Body of pancreas (tissue), 4 donors: ENCODE measurements around the gene IFRD2. TPM values are rescaled to one million over a fixed set of nuclear protein-coding genes. Genes with fewer than 3 reads are reported as not detected.

ENCODE experiments used
- ATAC-seq: fragments of 150-250 bp; one replicate; pipeline ENCODE4 v1.9.1; 2016
- DNase-seq, 4 donors: peaks; one replicate each; pipeline ENCODE4 v3.0.0-alpha.2; 2019
- H3K27ac ChIP-seq, 4 donors: fragments of 200-600 bp; sonication (generic); 1 replicate in 3 of 4; 2 replicates in 1 of 4; pipeline versions ENCODE4 v1.5.1 to v1.6.1; 2016 to 2019; ENCODE audit warnings: mild to moderate bottlenecking in 1 of 4, mixed read lengths in 1 of 4, moderate library complexity in 1 of 4
- H3K27me3 ChIP-seq, 2 donors: fragments of 200-600 bp; sonication (generic); one replicate each; pipeline ENCODE4 v1.6.0; 2016; ENCODE audit warnings: mild to moderate bottlenecking in 1 of 2
- H3K36me3 ChIP-seq, 2 donors: fragments of 200-600 bp; sonication (generic); replicated peaks in 1 of 2; 2 replicates each; pipeline ENCODE4 v1.5.1; 2016; ENCODE audit warnings: low read depth in 2 of 2; ENCODE audit not compliant: insufficient read depth in 1 of 2
- H3K4me1 ChIP-seq: fragments of 200-600 bp; sonication (generic); one replicate; pipeline ENCODE4 v1.6.0; 2016
- H3K4me3 ChIP-seq, 2 donors: fragments of 200-600 bp; sonication (generic); 1 replicate in 1 of 2; 2 replicates in 1 of 2; pipeline ENCODE4 v1.5.1; 2016 to 2019
- H3K9me3 ChIP-seq, 3 donors: fragments of 200-600 bp; sonication (generic); 1 replicate in 2 of 3; 2 replicates in 1 of 3; pipeline ENCODE4 v1.5.1; 2016
- CTCF ChIP-seq, 7 experiments: fragments of 450-650 bp in 4 of 7; fragments of 200-600 bp in 3 of 7; sonication (generic) in 3 of 7; IDR thresholded peaks; one replicate each; pipeline ENCODE4 v1.5.1; 2016 to 2019; ENCODE audit warnings: antibody characterized with exemption in 7 of 7
- POLR2A ChIP-seq, 3 donors: fragments of 450-650 bp; IDR thresholded peaks; one replicate each; pipeline ENCODE4 v1.6.1; 2016; ENCODE audit warnings: antibody characterized with exemption in 3 of 3, mild to moderate bottlenecking in 2 of 3
- WGBS, 2 donors: methylation state at CpG; one replicate each; pipeline ENCODE4 v1.1.5; 2017; 5-methylcytosine and 5-hydroxymethylcytosine counted together
- intact Hi-C: fragments of 100-400 bp; cut with DNase I; formaldehyde crosslinking; loops from one replicate; pipeline ENCODE4 v1.15.1; 2023
- total RNA-seq, 2 donors: library from RNA; depleted of rRNA; stranded (reverse); fragments of >200 nt; gene quantifications; one replicate each; pipeline ENCODE4 v1.1.0, GENCODE V29; 2016

The IFRD2 gene
- total RNA-seq, 2 donors from 2014 or later, result 75.8 to 103 TPM

- 72 to 79% methylated on average over 22 to 27 of the region's 29 CpGs for WGBS, 2 donors
- intact Hi-C loops, result no loop called here
- DNase-seq (no peak), ATAC-seq (no peak)
- Histone ChIP-seq H3K4me1 (peaks cover 59% of the 10 kb centered on the region), H3K36me3 (peaks cover 0 to 5% of the 10 kb centered on the region in 2 donors), H3K27ac (peak overlapping the region; percentile 88 to 98 (median 96)), H3K27me3 (no peaks in the 10 kb centered on the region), H3K9me3 (no peaks in the 10 kb centered on the region), H3K4me3 (peak overlapping the region in 1 of 2 donors; percentile 62)
- TF ChIP-seq CTCF (IDR thresholded peaks at IDR 0.05), result no peak
- TF ChIP-seq POLR2A (IDR thresholded peaks at IDR 0.05), result no peak
These were observed 27.8 kb upstream of the IFRD2 start for GRCh38 chr3:50319894-50320625.

GRCh38 chr3:50319181-50319893 is 27.1 kb upstream of the IFRD2 start:
- WGBS, 2 donors, result 84 to 92% methylated on average over 14 to 16 of the region's 16 CpGs
- Histone ChIP-seq H3K4me3 (no peak overlapping the region), H3K36me3 (peaks cover 0 to 5% of the 10 kb centered on the region in 2 donors), H3K4me1 (peaks cover 53% of the 10 kb centered on the region), H3K27ac (no peak overlapping the region), H3K9me3 (no peaks in the 10 kb centered on the region), H3K27me3 (no peaks in the 10 kb centered on the region)
- DNase-seq (no peak), ATAC-seq (no peak)
- intact Hi-C loops, result no loop called here
- TF ChIP-seq CTCF (IDR thresholded peaks at IDR 0.05), result no peak
- no peak for TF ChIP-seq POLR2A (IDR thresholded peaks at IDR 0.05)

- peaks cover 0 to 5% of the 10 kb centered on the region in 2 donors for H3K36me3 ChIP-seq
- no peak overlapping the region for H3K27ac ChIP-seq
These were observed 26.4 kb upstream of the IFRD2 start for GRCh38 chr3:50318615-50319014.

GRCh38 chr3:50318163-50318562 is 25.9 kb upstream of the IFRD2 start:
- H3K36me3 ChIP-seq, result peaks cover 0 to 5% of the 10 kb centered on the region in 2 donors
- intact Hi-C loops, result no loop called here
- DNase-seq (no peak), ATAC-seq (no peak)
- WGBS, 2 donors, result 85 to 100% methylated on average over 1 to 11 of the region's 11 CpGs
- no peaks in the 10 kb centered on the region for H3K9me3 ChIP-seq
- no peak for TF ChIP-seq CTCF (IDR thresholded peaks at IDR 0.05)
- H3K27ac ChIP-seq, result peak overlapping the region in 1 of 4 donors; percentile 12
- H3K4me3 ChIP-seq, result no peak overlapping the region
- H3K4me1 ChIP-seq, result peaks cover 50% of the 10 kb centered on the region
- H3K27me3 ChIP-seq, result no peaks in the 10 kb centered on the region

More at GRCh38 chr3:50318615-50319014, 26.4 kb upstream of the IFRD2 start:
- Histone ChIP-seq H3K9me3 (no peaks in the 10 kb centered on the region), H3K27me3 (no peaks in the 10 kb centered on the region), H3K4me3 (no peak overlapping the region), H3K4me1 (peaks cover 50% of the 10 kb centered on the region)
- 84 to 100% methylated on average over 1 to 10 of the region's 10 CpGs for WGBS, 2 donors
- ATAC-seq (no peak), DNase-seq (no peak)
- intact Hi-C loops, result no loop called here
- TF ChIP-seq CTCF (IDR thresholded peaks at IDR 0.05) (no peak), POLR2A (IDR thresholded peaks at IDR 0.05) (no peak)
